CD14-positive monocyte (primary cell): ENCODE data around the gene ZSCAN1. TPM values are rescaled to one million over a fixed set of nuclear protein-coding genes. Genes with fewer than 3 reads are reported as not detected.

Experiments used
- DNase-seq, 3 donors: peaks; one replicate each; pipeline ENCODE4 v3.0.0-alpha.2; 2011 to 2022
- H2AFZ ChIP-seq: 2 replicates; pipeline ENCODE4 v1.6.0; 2012; ENCODE audit warnings: mild to moderate bottlenecking, low read depth, low read length, inconsistent platforms; ENCODE audit not compliant: insufficient read depth, poor library complexity, severe bottlenecking
- H3K27ac ChIP-seq, 2 donors: 1 replicate in 1 of 2; 2 replicates in 1 of 2; pipeline ENCODE4 v1.5.1; 2012 to 2013; ENCODE audit warnings: low read length in 2 of 2, control low read depth in 1 of 2, inconsistent platforms in 1 of 2, low read depth in 1 of 2, mild to moderate bottlenecking in 1 of 2
- H3K27me3 ChIP-seq, 2 donors: one replicate each; pipeline versions ENCODE4 v1.6.0 to v1.6.1; 2011 to 2013; ENCODE audit warnings: low read length in 2 of 2; ENCODE audit not compliant: control insufficient read depth in 2 of 2, insufficient read depth in 2 of 2
- H3K36me3 ChIP-seq, 2 donors: replicated peaks in 1 of 2; 1 replicate in 1 of 2; 2 replicates in 1 of 2; pipeline versions ENCODE4 v1.5.1 to v1.6.1; 2012 to 2013; ENCODE audit warnings: low read length in 2 of 2, control low read depth in 1 of 2, inconsistent platforms in 1 of 2, mild to moderate bottlenecking in 1 of 2; ENCODE audit not compliant: insufficient read depth in 2 of 2, control insufficient read depth in 1 of 2
- H3K4me1 ChIP-seq, 2 donors: 1 replicate in 1 of 2; 2 replicates in 1 of 2; pipeline versions ENCODE4 v1.5.1 to v1.6.1; 2012 to 2013; ENCODE audit warnings: low read length in 2 of 2, control low read depth in 1 of 2, inconsistent platforms in 1 of 2, mild to moderate bottlenecking in 1 of 2, moderate library complexity in 1 of 2; ENCODE audit not compliant: insufficient read depth in 2 of 2, control insufficient read depth in 1 of 2
- H3K4me2 ChIP-seq: replicated peaks from 2 replicates; pipeline ENCODE3; 2012; ENCODE audit warnings: low read length, moderate library complexity, mild to moderate bottlenecking; ENCODE audit not compliant: poor library complexity, severe bottlenecking; ENCODE audit errors: extremely low read depth
- H3K4me3 ChIP-seq, 3 experiments: fragments of 200-600 bp in 1 of 3; sonication (generic) in 1 of 3; replicated peaks in 1 of 3; 1 replicate in 2 of 3; 2 replicates in 1 of 3; pipeline ENCODE4 v1.5.1; 2011 to 2013; ENCODE audit warnings: low read length in 3 of 3, mild to moderate bottlenecking in 3 of 3, control low read depth in 2 of 3, low read depth in 2 of 3, inconsistent platforms in 1 of 3, moderate library complexity in 1 of 3
- H3K79me2 ChIP-seq: 2 replicates; pipeline ENCODE4 v1.6.0; 2012; ENCODE audit warnings: mild to moderate bottlenecking, control low read depth, inconsistent platforms, low read length, moderate library complexity; ENCODE audit not compliant: insufficient read depth
- H3K9ac ChIP-seq: 2 replicates; pipeline ENCODE4 v1.6.0; 2017; ENCODE audit warnings: low read length, mild to moderate bottlenecking; ENCODE audit not compliant: insufficient read depth, poor library complexity, severe bottlenecking
- H3K9me3 ChIP-seq, 2 donors: replicated peaks in 1 of 2; 1 replicate in 1 of 2; 2 replicates in 1 of 2; pipeline versions ENCODE4 v1.5.1 to v1.6.1; 2012 to 2013; ENCODE audit warnings: low read length in 2 of 2, control low read depth in 1 of 2; ENCODE audit not compliant: control insufficient read depth in 1 of 2, insufficient read depth in 1 of 2
- H4K20me1 ChIP-seq: 2 replicates; pipeline ENCODE4 v1.6.0; 2012; ENCODE audit warnings: mild to moderate bottlenecking, low read length, control low read depth, moderate library complexity; ENCODE audit not compliant: insufficient read depth
- H3K27ac Mint-ChIP-seq, 7 donors: one replicate each; pipeline ENCODE4 v1.8.0; 2020; ENCODE audit warnings: mild to moderate bottlenecking in 7 of 7, mixed read lengths in 7 of 7, moderate library complexity in 6 of 7, inconsistent platforms in 2 of 7
- H3K27me3 Mint-ChIP-seq, 3 donors: one replicate each; pipeline ENCODE4 v1.8.0; 2021 to 2022; ENCODE audit warnings: low read depth in 3 of 3, mild to moderate bottlenecking in 3 of 3, mixed read lengths in 3 of 3, moderate library complexity in 3 of 3, inconsistent platforms in 1 of 3
- H3K36me3 Mint-ChIP-seq, 2 donors: one replicate each; pipeline ENCODE4 v1.8.0; 2020; ENCODE audit warnings: mixed read lengths in 2 of 2, inconsistent platforms in 1 of 2, mild to moderate bottlenecking in 1 of 2
- H3K4me1 Mint-ChIP-seq: one replicate; pipeline ENCODE4 v1.8.0; 2020; ENCODE audit warnings: mild to moderate bottlenecking, mixed read lengths
- H3K4me3 Mint-ChIP-seq, 2 donors: one replicate each; pipeline ENCODE4 v1.8.0; 2020; ENCODE audit warnings: mild to moderate bottlenecking in 2 of 2, mixed read lengths in 2 of 2, moderate library complexity in 1 of 2
- H3K9me3 Mint-ChIP-seq, 7 donors: one replicate each; pipeline ENCODE4 v1.8.0; 2020 to 2022; ENCODE audit warnings: mixed read lengths in 7 of 7, mild to moderate bottlenecking in 6 of 7, moderate library complexity in 6 of 7, inconsistent platforms in 2 of 7
- CTCF ChIP-seq: fragments of 200-600 bp; IDR thresholded peaks from one replicate; pipeline ENCODE4 v1.8.0; 2022; ENCODE audit warnings: antibody characterized with exemption, mild to moderate bottlenecking
- WGBS: methylation state at CpG from one replicate; pipeline ENCODE4 v1.1.5; 2013; ENCODE audit warnings: missing lambda C conversion rate; ENCODE audit not compliant: insufficient coverage; 5-methylcytosine and 5-hydroxymethylcytosine counted together
- intact Hi-C, 2 donors: fragments of 100-400 bp; cut with micrococcal nuclease; formaldehyde crosslinking; loops; one replicate each; pipeline versions ENCODE4 v1.15.0 to v1.15.1; 2023
- polyA plus RNA-seq, 3 donors: library from polyadenylated mRNA; depleted of rRNA in 1 of 3; unstranded in 2 of 3; stranded (reverse) in 1 of 3; fragments of 300-500 nt in 2 of 3; fragments of >200 nt in 1 of 3; fragmentation: Illumina TruSeq in 2 of 3; gene quantifications; 1 replicate in 2 of 3; 2 replicates in 1 of 3; pipeline ENCODE4 v1.2.3, GENCODE V29; 2012 to 2021

Gene ZSCAN1
- polyA plus RNA-seq, 3 donors, result not detected

- Histone ChIP-seq H2AFZ (no peak overlapping the region), H3K9me3 (peaks cover 95 to 97% of the 10 kb centered on the region in 2 donors), H3K27ac (no peak overlapping the region), H3K4me3 (no peak overlapping the region), H4K20me1 (no peaks in the 10 kb centered on the region), H3K9ac (no peak overlapping the region), H3K27me3 (no peaks in the 10 kb centered on the region), H3K36me3 (no peaks in the 10 kb centered on the region), H3K4me2 (no peak overlapping the region), H3K79me2 (no peaks in the 10 kb centered on the region), H3K4me1 (no peaks in the 10 kb centered on the region)
- no peak overlapping the region for H3K4me3 Mint-ChIP-seq
- WGBS, result 70% methylated on average over 37 of the region's 42 CpGs
- no peak for TF ChIP-seq CTCF
- H3K4me1 Mint-ChIP-seq, result no peaks in the 10 kb centered on the region
- peaks cover 1 to 6% (median 1%) of the 10 kb centered on the region in 3 donors for H3K27me3 Mint-ChIP-seq
- intact Hi-C loops, result no loop called here
- no peaks in the 10 kb centered on the region for H3K36me3 Mint-ChIP-seq
- H3K27ac Mint-ChIP-seq, result no peak overlapping the region
- DNase-seq, result no peak
- H3K9me3 Mint-ChIP-seq, result peaks cover 73 to 100% (median 94%) of the 10 kb centered on the region in 7 donors
Measured at GRCh38 chr19:58044391-58044790, 10.6 kb downstream of the ZSCAN1 start.

- no peak overlapping the region for H3K4me2 ChIP-seq
- Mint-ChIP-seq H3K27ac (no peak overlapping the region), H3K4me3 (no peak overlapping the region), H3K9me3 (peaks cover 77 to 100% (median 95%) of the 10 kb centered on the region in 7 donors), H3K36me3 (no peaks in the 10 kb centered on the region), H3K27me3 (peaks cover 1 to 6% (median 1%) of the 10 kb centered on the region in 3 donors), H3K4me1 (no peaks in the 10 kb centered on the region)
- no peak overlapping the region for H3K9ac ChIP-seq
- no peaks in the 10 kb centered on the region for H3K4me1 ChIP-seq
- H3K9me3 ChIP-seq, result peaks cover 96 to 97% of the 10 kb centered on the region in 2 donors
- TF ChIP-seq CTCF, result no peak
- intact Hi-C loops, result no loop called here
- H3K4me3 ChIP-seq, result no peak overlapping the region
- H3K79me2 ChIP-seq, result no peaks in the 10 kb centered on the region
- WGBS, result 93% methylated on average over 24 of the region's 26 CpGs
- H3K27ac ChIP-seq, result no peak overlapping the region
- no peak overlapping the region for H2AFZ ChIP-seq
- no peaks in the 10 kb centered on the region for H3K27me3 ChIP-seq
- H3K36me3 ChIP-seq, result no peaks in the 10 kb centered on the region
- no peak for DNase-seq
- H4K20me1 ChIP-seq, result no peaks in the 10 kb centered on the region
Measured at GRCh38 chr19:58044886-58045285, 11.1 kb downstream of the ZSCAN1 start.
